ENCODE data around the gene ADAMTSL1.

Gene ADAMTSL1

GRCh38 chr9:18447131-18447530 is 26.8 kb upstream of the ADAMTSL1 start:
- Histone ChIP-seq H3K4me1 (ENCODE audit: insufficient read depth, low read length) (no peaks in the 10 kb centered on the region), H3K4me3 (ENCODE audit: low read length) (no peak overlapping the region), H3K36me3 (ENCODE audit: insufficient read depth, low read length) (no peaks in the 10 kb centered on the region), H3K9me3 (ENCODE audit: insufficient read depth, low read depth, low read length) (no peaks in the 10 kb centered on the region), H3K9ac (ENCODE audit: low read depth, low read length) (no peak overlapping the region), H3K27ac (ENCODE audit: low read depth, low read length) (no peak overlapping the region), H3K27me3 (ENCODE audit: insufficient read depth, low read length) (no peaks in the 10 kb centered on the region)
- 92% methylated on average over 4 of the region's 4 CpGs for WGBS

DNA sequence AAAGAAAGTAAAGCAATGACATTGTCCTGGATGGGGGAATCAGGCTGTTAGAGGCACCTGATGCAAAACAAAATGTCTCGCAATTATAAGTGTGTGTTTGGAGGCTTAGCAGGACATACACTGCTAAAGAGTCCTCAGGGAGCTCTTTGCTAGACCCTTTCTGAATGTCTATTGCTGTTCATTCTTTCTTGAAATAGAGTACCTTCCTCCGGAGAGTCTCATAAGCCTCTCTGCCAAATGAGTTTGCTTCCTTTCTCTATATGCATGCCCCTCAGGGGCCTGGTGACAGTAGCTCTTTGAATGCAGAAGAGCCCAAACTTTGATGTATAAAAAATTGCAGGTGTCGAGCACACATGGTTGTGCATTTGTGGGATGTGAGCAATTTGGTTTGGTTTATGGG is 26.4 kb upstream of the ADAMTSL1 start:
- Histone ChIP-seq H3K27ac (ENCODE audit: low read depth, low read length) (no peak overlapping the region), H3K4me1 (ENCODE audit: insufficient read depth, low read length) (no peaks in the 10 kb centered on the region), H3K27me3 (ENCODE audit: insufficient read depth, low read length) (no peaks in the 10 kb centered on the region), H3K9me3 (ENCODE audit: insufficient read depth, low read depth, low read length) (no peaks in the 10 kb centered on the region), H3K4me3 (ENCODE audit: low read length) (no peak overlapping the region), H3K36me3 (ENCODE audit: insufficient read depth, low read length) (no peaks in the 10 kb centered on the region), H3K9ac (ENCODE audit: low read depth, low read length) (no peak overlapping the region)
- 90% methylated on average over 3 of the region's 3 CpGs for WGBS

- Histone ChIP-seq H3K27me3 (ENCODE audit: insufficient read depth, low read length) (no peaks in the 10 kb centered on the region), H3K9ac (ENCODE audit: low read depth, low read length) (no peak overlapping the region), H3K27ac (ENCODE audit: low read depth, low read length) (no peak overlapping the region), H3K4me3 (ENCODE audit: low read length) (no peak overlapping the region), H3K36me3 (ENCODE audit: insufficient read depth, low read length) (no peaks in the 10 kb centered on the region), H3K4me1 (ENCODE audit: insufficient read depth, low read length) (no peaks in the 10 kb centered on the region), H3K9me3 (ENCODE audit: insufficient read depth, low read depth, low read length) (no peaks in the 10 kb centered on the region)
Measured at GRCh38 chr9:18448101-18448500, 25.9 kb upstream of the ADAMTSL1 start.

- Histone ChIP-seq H3K9me3 (ENCODE audit: insufficient read depth, low read depth, low read length) (no peaks in the 10 kb centered on the region), H3K4me1 (ENCODE audit: insufficient read depth, low read length) (no peaks in the 10 kb centered on the region), H3K27me3 (ENCODE audit: insufficient read depth, low read length) (no peaks in the 10 kb centered on the region), H3K9ac (ENCODE audit: low read depth, low read length) (no peak overlapping the region), H3K36me3 (ENCODE audit: insufficient read depth, low read length) (no peaks in the 10 kb centered on the region), H3K27ac (ENCODE audit: low read depth, low read length) (no peak overlapping the region), H3K4me3 (ENCODE audit: low read length) (no peak overlapping the region)
- WGBS, result 95% methylated on average over 3 of the region's 3 CpGs
Measured at GRCh38 chr9:18451406-18451805, 22.5 kb upstream of the ADAMTSL1 start.

- no peaks in the 10 kb centered on the region for H3K27me3 ChIP-seq (ENCODE audit: insufficient read depth, low read length)
- WGBS, result 92% methylated on average over 2 of the region's 2 CpGs
- no peak overlapping the region for H3K9ac ChIP-seq (ENCODE audit: low read depth, low read length)
Measured at GRCh38 chr9:18452276-18452675, 21.7 kb upstream of the ADAMTSL1 start.

DNA sequence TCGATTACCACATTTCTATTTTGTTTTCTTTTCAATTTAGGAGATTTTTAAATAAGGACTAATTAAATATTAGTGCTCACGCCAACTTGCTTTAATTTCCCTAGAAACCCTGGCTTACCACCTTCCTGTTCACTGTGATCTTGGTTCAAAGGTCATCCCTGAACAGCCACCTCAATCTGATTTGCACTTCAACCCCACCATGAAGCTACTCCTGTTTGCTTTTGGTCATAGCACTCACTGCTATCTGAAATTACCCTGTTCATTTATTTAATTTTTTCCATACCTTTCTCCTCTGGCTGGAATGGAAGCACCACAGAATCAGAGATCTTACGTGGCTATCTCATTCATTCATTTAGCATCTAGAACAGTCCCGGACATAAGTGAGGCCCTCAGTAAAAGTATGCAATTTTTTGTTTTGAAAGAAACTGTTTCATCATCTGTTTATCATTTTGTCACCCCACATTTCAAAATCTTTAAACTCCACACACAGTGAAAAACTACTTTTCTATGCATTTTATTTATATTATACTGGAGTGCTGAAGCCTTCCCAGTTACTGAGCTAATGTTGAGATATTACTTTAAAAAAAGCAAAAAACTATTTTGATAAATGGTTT is 17.2 kb upstream of the ADAMTSL1 start:
- Histone ChIP-seq H3K9me3 (ENCODE audit: insufficient read depth, low read depth, low read length) (no peaks in the 10 kb centered on the region), H3K27ac (ENCODE audit: low read depth, low read length) (no peak overlapping the region), H3K4me1 (ENCODE audit: insufficient read depth, low read length) (no peaks in the 10 kb centered on the region), H3K9ac (ENCODE audit: low read depth, low read length) (no peak overlapping the region), H3K27me3 (ENCODE audit: insufficient read depth, low read length) (no peaks in the 10 kb centered on the region), H3K4me3 (ENCODE audit: low read length) (no peak overlapping the region), H3K36me3 (ENCODE audit: insufficient read depth, low read length) (no peaks in the 10 kb centered on the region)
- 89% methylated on average over 3 of the region's 4 CpGs for WGBS

More at GRCh38 chr9:18452276-18452675, 21.7 kb upstream of the ADAMTSL1 start:
- Histone ChIP-seq H3K36me3 (ENCODE audit: insufficient read depth, low read length) (no peaks in the 10 kb centered on the region), H3K9me3 (ENCODE audit: insufficient read depth, low read depth, low read length) (no peaks in the 10 kb centered on the region), H3K27ac (ENCODE audit: low read depth, low read length) (no peak overlapping the region), H3K4me1 (ENCODE audit: insufficient read depth, low read length) (no peaks in the 10 kb centered on the region), H3K4me3 (ENCODE audit: low read length) (no peak overlapping the region)

- H3K9me3 ChIP-seq (ENCODE audit: insufficient read depth, low read depth, low read length), result no peaks in the 10 kb centered on the region
- H3K27ac ChIP-seq (ENCODE audit: low read depth, low read length), result no peak overlapping the region
- 67% methylated on average over 1 of the region's 2 CpGs for WGBS
- no peak overlapping the region for H3K9ac ChIP-seq (ENCODE audit: low read depth, low read length)
- no peaks in the 10 kb centered on the region for H3K36me3 ChIP-seq (ENCODE audit: insufficient read depth, low read length)
- H3K4me1 ChIP-seq (ENCODE audit: insufficient read depth, low read length), result no peaks in the 10 kb centered on the region
- H3K4me3 ChIP-seq (ENCODE audit: low read length), result no peak overlapping the region
- H3K27me3 ChIP-seq (ENCODE audit: insufficient read depth, low read length), result no peaks in the 10 kb centered on the region
Measured at GRCh38 chr9:18457510-18457909, 16.4 kb upstream of the ADAMTSL1 start.

- Histone ChIP-seq H3K9ac (ENCODE audit: low read depth, low read length) (no peak overlapping the region), H3K4me3 (ENCODE audit: low read length) (no peak overlapping the region), H3K36me3 (ENCODE audit: insufficient read depth, low read length) (no peaks in the 10 kb centered on the region), H3K9me3 (ENCODE audit: insufficient read depth, low read depth, low read length) (no peaks in the 10 kb centered on the region), H3K27ac (ENCODE audit: low read depth, low read length) (no peak overlapping the region), H3K27me3 (ENCODE audit: insufficient read depth, low read length) (no peaks in the 10 kb centered on the region), H3K4me1 (ENCODE audit: insufficient read depth, low read length) (no peaks in the 10 kb centered on the region)
- 98% methylated on average over 7 of the region's 7 CpGs for WGBS
Measured at GRCh38 chr9:18459962-18460584, 13.9 kb upstream of the ADAMTSL1 start.

- no peaks in the 10 kb centered on the region for H3K27me3 ChIP-seq (ENCODE audit: insufficient read depth, low read length)
- H3K4me3 ChIP-seq (ENCODE audit: low read length), result no peak overlapping the region
- no peaks in the 10 kb centered on the region for H3K36me3 ChIP-seq (ENCODE audit: insufficient read depth, low read length)
- WGBS, result 98% methylated on average over 3 of the region's 4 CpGs
- no peak overlapping the region for H3K27ac ChIP-seq (ENCODE audit: low read depth, low read length)
- no peaks in the 10 kb centered on the region for H3K4me1 ChIP-seq (ENCODE audit: insufficient read depth, low read length)
- no peak overlapping the region for H3K9ac ChIP-seq (ENCODE audit: low read depth, low read length)
- no peaks in the 10 kb centered on the region for H3K9me3 ChIP-seq (ENCODE audit: insufficient read depth, low read depth, low read length)
Measured at GRCh38 chr9:18461496-18461895, 12.5 kb upstream of the ADAMTSL1 start.

DNA sequence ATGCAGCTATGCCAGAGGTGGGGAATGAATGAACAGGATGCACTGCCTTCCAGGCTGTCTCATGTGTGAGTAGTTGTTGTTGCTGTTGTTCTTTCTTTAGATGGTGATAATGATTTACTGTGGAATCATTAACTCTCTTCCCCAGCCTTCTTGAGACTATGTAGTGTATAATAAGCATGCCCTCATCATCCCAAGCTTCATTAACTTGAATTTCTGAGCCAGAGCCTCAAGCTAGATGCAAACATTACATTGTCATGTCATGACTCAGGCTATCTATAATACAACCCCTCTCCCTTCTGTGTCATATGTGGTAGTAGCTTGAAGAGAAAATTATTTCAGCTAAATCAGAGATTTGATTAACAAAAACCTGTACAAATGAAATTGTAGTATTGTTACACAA is 10.0 kb upstream of the ADAMTSL1 start:
- Histone ChIP-seq H3K4me1 (ENCODE audit: insufficient read depth, low read length) (no peaks in the 10 kb centered on the region), H3K9ac (ENCODE audit: low read depth, low read length) (no peak overlapping the region), H3K4me3 (ENCODE audit: low read length) (no peak overlapping the region), H3K27ac (ENCODE audit: low read depth, low read length) (no peak overlapping the region), H3K36me3 (ENCODE audit: insufficient read depth, low read length) (no peaks in the 10 kb centered on the region), H3K27me3 (ENCODE audit: insufficient read depth, low read length) (no peaks in the 10 kb centered on the region), H3K9me3 (ENCODE audit: insufficient read depth, low read depth, low read length) (no peaks in the 10 kb centered on the region)

DNA sequence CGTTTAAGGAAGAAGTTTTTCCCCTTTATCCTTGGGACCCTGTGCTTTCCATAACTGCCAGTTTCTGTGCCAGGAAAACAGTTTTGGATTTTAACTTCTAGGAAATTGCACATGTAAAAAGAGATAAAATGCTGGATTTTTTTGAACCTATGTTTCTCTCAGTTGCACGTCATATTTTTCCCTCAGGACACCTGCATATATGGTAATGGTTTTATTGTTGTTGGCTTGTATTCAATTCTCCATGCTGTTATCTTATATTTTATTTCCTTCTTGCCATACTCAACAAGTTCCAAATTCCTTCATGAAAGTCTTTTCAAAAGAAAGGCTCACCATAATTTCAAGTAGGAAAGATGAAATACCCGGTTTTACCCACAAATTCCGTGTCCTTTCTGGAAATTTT is 7.9 kb upstream of the ADAMTSL1 start:
- Histone ChIP-seq H3K4me1 (ENCODE audit: insufficient read depth, low read length) (no peaks in the 10 kb centered on the region), H3K9ac (ENCODE audit: low read depth, low read length) (no peak overlapping the region), H3K27me3 (ENCODE audit: insufficient read depth, low read length) (no peaks in the 10 kb centered on the region), H3K27ac (ENCODE audit: low read depth, low read length) (no peak overlapping the region), H3K36me3 (ENCODE audit: insufficient read depth, low read length) (no peaks in the 10 kb centered on the region), H3K9me3 (ENCODE audit: insufficient read depth, low read depth, low read length) (peaks cover 5% of the 10 kb centered on the region), H3K4me3 (ENCODE audit: low read length) (no peak overlapping the region)
- 96% methylated on average over 4 of the region's 4 CpGs for WGBS

DNA sequence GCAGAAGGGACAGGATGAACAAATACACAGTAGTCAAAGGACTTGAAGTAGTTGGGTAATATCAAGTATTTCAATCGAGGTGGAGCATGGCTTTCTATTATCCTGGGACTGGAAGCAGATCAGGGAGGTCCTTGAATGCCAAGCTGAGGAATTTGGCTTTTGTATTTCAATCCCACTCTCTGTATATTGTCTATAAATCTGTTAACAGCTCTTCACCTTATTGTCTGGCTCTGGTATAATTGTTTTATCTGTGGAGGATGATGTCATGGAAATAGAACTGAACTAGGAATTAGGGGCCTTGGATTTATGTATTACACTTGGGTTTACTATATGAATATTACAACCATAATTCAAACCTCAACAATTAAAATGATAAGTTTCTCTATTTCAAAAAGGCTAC is 6.3 kb upstream of the ADAMTSL1 start:
- peaks cover 5% of the 10 kb centered on the region for H3K9me3 ChIP-seq (ENCODE audit: insufficient read depth, low read depth, low read length)
- H3K36me3 ChIP-seq (ENCODE audit: insufficient read depth, low read length), result no peaks in the 10 kb centered on the region
- no peaks in the 10 kb centered on the region for H3K27me3 ChIP-seq (ENCODE audit: insufficient read depth, low read length)
- H3K4me1 ChIP-seq (ENCODE audit: insufficient read depth, low read length), result peaks cover 10% of the 10 kb centered on the region
- H3K9ac ChIP-seq (ENCODE audit: low read depth, low read length), result no peak overlapping the region
- 91% methylated on average over 1 of the region's 1 CpG for WGBS
- no peak overlapping the region for H3K4me3 ChIP-seq (ENCODE audit: low read length)
- no peak overlapping the region for H3K27ac ChIP-seq (ENCODE audit: low read depth, low read length)

All from HUES64 (cell line).